Fibroblast of lung (primary cell): Measurements from ENCODE around the gene MED17. TPM values are rescaled to one million over a fixed set of nuclear protein-coding genes. Genes with fewer than 3 reads are reported as not detected.

Experiments used
- DNase-seq, 2 donors: peaks; one replicate each; pipeline versions ENCODE4 v3.0.0 to v3.0.0-alpha.2; 2010; ENCODE audit warnings: low read depth in 2 of 2
- H2AFZ ChIP-seq: 2 replicates; pipeline ENCODE4 v1.5.1; 2012; ENCODE audit warnings: low read length, control low read depth, inconsistent platforms
- H3K27ac ChIP-seq: 2 replicates; pipeline ENCODE4 v1.5.1; 2011; ENCODE audit warnings: low read length, control low read depth; ENCODE audit not compliant: insufficient read depth
- H3K27me3 ChIP-seq: 2 replicates; pipeline ENCODE4 v1.5.1; 2011; ENCODE audit warnings: mild to moderate bottlenecking, low read length; ENCODE audit not compliant: control insufficient read depth, insufficient read depth
- H3K36me3 ChIP-seq: 2 replicates; pipeline ENCODE4 v1.5.1; 2011; ENCODE audit warnings: low read length; ENCODE audit not compliant: control insufficient read depth, insufficient read depth
- H3K4me1 ChIP-seq: 2 replicates; pipeline ENCODE4 v1.5.1; 2011; ENCODE audit warnings: low read length; ENCODE audit not compliant: control insufficient read depth, insufficient read depth; ENCODE audit errors: extremely low read depth
- H3K4me2 ChIP-seq: 2 replicates; pipeline ENCODE4 v1.5.1; 2011; ENCODE audit warnings: low read length, control low read depth; ENCODE audit not compliant: insufficient read depth; ENCODE audit errors: extremely low read depth
- H3K4me3 ChIP-seq, 4 experiments: fragments of 200-600 bp in 1 of 4; sonication (generic) in 1 of 4; replicated peaks in 1 of 4; 2 replicates each; pipeline ENCODE4 v1.5.1; 2011 to 2016; ENCODE audit warnings: low read length in 4 of 4, low read depth in 3 of 4, mild to moderate bottlenecking in 3 of 4, control low read depth in 2 of 4, inconsistent platforms in 1 of 4, mixed read lengths in 1 of 4; ENCODE audit not compliant: insufficient read depth in 1 of 4; ENCODE audit errors: control extremely low read depth in 1 of 4
- H3K79me2 ChIP-seq: 2 replicates; pipeline ENCODE4 v1.5.1; 2012; ENCODE audit warnings: mild to moderate bottlenecking, low read length, inconsistent platforms; ENCODE audit not compliant: control insufficient read depth, insufficient read depth
- H3K9ac ChIP-seq: 2 replicates; pipeline ENCODE4 v1.5.1; 2011; ENCODE audit warnings: mild to moderate bottlenecking, low read length, control low read depth; ENCODE audit not compliant: insufficient read depth
- H3K9me3 ChIP-seq: 2 replicates; pipeline ENCODE4 v1.5.1; 2012; ENCODE audit warnings: low read depth, low read length; ENCODE audit not compliant: control insufficient read depth, insufficient read depth
- H4K20me1 ChIP-seq: 2 replicates; pipeline ENCODE4 v1.5.1; 2011; ENCODE audit warnings: low read length; ENCODE audit not compliant: control insufficient read depth, insufficient read depth; ENCODE audit errors: extremely low read depth
- CTCF ChIP-seq, 2 donors: IDR thresholded peaks in 1 of 2; conservative IDR thresholded peaks in 1 of 2; 1 replicate in 1 of 2; 2 replicates in 1 of 2; pipeline ENCODE4 v1.5.1; 2011 to 2012; ENCODE audit warnings: low read length in 2 of 2, control low read depth in 1 of 2, inconsistent platforms in 1 of 2, low read depth in 1 of 2, mild to moderate bottlenecking in 1 of 2
- EZH2 ChIP-seq: IDR thresholded peaks from 2 replicates; pipeline ENCODE4 v1.5.1; 2012; ENCODE audit warnings: low read length, control low read depth, mild to moderate bottlenecking; ENCODE audit errors: missing control alignments
- polyA plus RNA-seq, 2 donors: library from polyadenylated mRNA; depleted of rRNA in 1 of 2; stranded (reverse) in 1 of 2; unstranded in 1 of 2; fragments of >200 nt; gene quantifications; 2 replicates each; pipeline ENCODE4 v1.2.1, GENCODE V29; 2011 to 2012; ENCODE audit warnings: missing spikeins in 1 of 2
- total RNA-seq: library from RNA; depleted of rRNA; stranded (reverse); fragments of >200 nt; gene quantifications from 2 replicates; pipeline ENCODE4 v1.2.1, GENCODE V29; 2014

MED17 gene
- total and polyA plus RNA-seq, 2 donors (not counting 1 experiment from before 2014, with no cell fraction given) = 24.1 to 25.6 TPM

- Histone ChIP-seq H2AFZ (no peak overlapping the region), H3K9me3 (no peaks in the 10 kb centered on the region), H3K79me2 (peaks cover 2% of the 10 kb centered on the region), H3K4me3 (no peak overlapping the region), H3K36me3 (no peaks in the 10 kb centered on the region), H3K4me2 (no peak overlapping the region), H3K9ac (no peak overlapping the region), H4K20me1 (no peaks in the 10 kb centered on the region), H3K4me1 (no peaks in the 10 kb centered on the region), H3K27ac (no peak overlapping the region), H3K27me3 (no peaks in the 10 kb centered on the region)
- TF ChIP-seq EZH2 = no peak
- TF ChIP-seq CTCF (conservative IDR thresholded peaks at IDR 0.05 in 1 of 2, IDR thresholded peaks at IDR 0.05 in 1 of 2; ENCODE audit: low read depth in 1 of 2, low read length in 2 of 2) = no peak
- DNase-seq = no peak
These were observed 37.0 kb upstream of the MED17 start for GRCh38 chr11:93747122-93747521.

GRCh38 chr11:93751001-93751400 is 33.1 kb upstream of the MED17 start:
- no peak for TF ChIP-seq EZH2
- no peak for TF ChIP-seq CTCF (conservative IDR thresholded peaks at IDR 0.05 in 1 of 2, IDR thresholded peaks at IDR 0.05 in 1 of 2; ENCODE audit: low read depth in 1 of 2, low read length in 2 of 2)
- H4K20me1 ChIP-seq = no peaks in the 10 kb centered on the region
- no peaks in the 10 kb centered on the region for H3K36me3 ChIP-seq
- H2AFZ ChIP-seq = no peak overlapping the region
- no peak overlapping the region for H3K4me2 ChIP-seq
- H3K9ac ChIP-seq = no peak overlapping the region
- H3K4me3 ChIP-seq = no peak overlapping the region
- H3K4me1 ChIP-seq = no peaks in the 10 kb centered on the region
- no peaks in the 10 kb centered on the region for H3K27me3 ChIP-seq
- DNase-seq = no peak
- H3K9me3 ChIP-seq = no peaks in the 10 kb centered on the region
- H3K27ac ChIP-seq = no peak overlapping the region
- H3K79me2 ChIP-seq = no peaks in the 10 kb centered on the region

- TF ChIP-seq CTCF (conservative IDR thresholded peaks at IDR 0.05 in 1 of 2, IDR thresholded peaks at IDR 0.05 in 1 of 2; ENCODE audit: low read depth in 1 of 2, low read length in 2 of 2) (no peak), EZH2 (no peak)
- no peak overlapping the region for H3K4me3 ChIP-seq
- no peaks in the 10 kb centered on the region for H4K20me1 ChIP-seq
These were observed 30.8 kb upstream of the MED17 start for GRCh38 chr11:93753241-93753640.

More at GRCh38 chr11:93753241-93753640, 30.8 kb upstream of the MED17 start:
- no peaks in the 10 kb centered on the region for H3K4me1 ChIP-seq
- no peak overlapping the region for H2AFZ ChIP-seq
- H3K9ac ChIP-seq = no peak overlapping the region
- no peaks in the 10 kb centered on the region for H3K79me2 ChIP-seq
- no peak overlapping the region for H3K4me2 ChIP-seq
- peaks cover 3% of the 10 kb centered on the region for H3K36me3 ChIP-seq
- H3K27ac ChIP-seq = no peak overlapping the region
- no peaks in the 10 kb centered on the region for H3K27me3 ChIP-seq
- H3K9me3 ChIP-seq = no peaks in the 10 kb centered on the region
- DNase-seq = no peak
